Suprapubic skin (tissue), 2 donors: ENCODE results near the gene SPTAN1.

Experiments used
- EP300 ChIP-seq: sonication (generic); formaldehyde crosslinking; IDR thresholded peaks from one replicate; pipeline ENCODE4 v1.6.1; 2017; ENCODE audit warnings: antibody characterized with exemption
- POLR2A ChIP-seq, 2 donors: fragments of 450-650 bp; IDR thresholded peaks; one replicate each; pipeline ENCODE4 v1.6.1; 2017; ENCODE audit warnings: antibody characterized with exemption in 2 of 2, mild to moderate bottlenecking in 2 of 2, moderate library complexity in 2 of 2

GRCh38 chr9:128603697-128604096 is 51.3 kb downstream of the SPTAN1 start:
- TF ChIP-seq POLR2A (IDR thresholded peaks at IDR 0.05) = no peak
- TF ChIP-seq EP300 = no peak
